ENCODE results near the gene CXCL10.
"Not testable (repeated sequence)": the region's sequence is repeated elsewhere in the genome, so short reads cannot be mapped to it uniquely, and the experiment has no call there.

The CXCL10 gene

DNA sequence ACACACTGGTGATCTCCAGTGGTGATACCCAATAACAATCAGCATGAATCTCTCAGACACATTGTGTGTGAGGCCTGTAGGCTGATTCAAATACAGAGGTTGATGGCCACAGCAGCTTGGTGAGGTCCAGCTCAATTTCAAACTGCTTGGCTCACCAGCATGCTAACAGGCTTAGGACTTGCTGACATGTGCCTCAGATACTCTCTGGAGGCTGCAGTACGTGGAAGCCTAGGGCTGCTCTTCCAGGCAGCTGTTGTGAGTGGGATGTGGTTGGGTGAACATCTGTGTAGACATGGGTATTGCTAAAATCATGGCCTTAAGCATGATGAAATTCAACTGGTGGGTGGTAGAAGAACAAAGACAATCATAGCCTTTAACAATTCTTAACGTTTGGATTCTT is 20.3 kb downstream of the CXCL10 start:
- no peak for DNase-seq (ENCODE audit: low read depth, low spot score)
- TF ChIP-seq, protein P1, sequence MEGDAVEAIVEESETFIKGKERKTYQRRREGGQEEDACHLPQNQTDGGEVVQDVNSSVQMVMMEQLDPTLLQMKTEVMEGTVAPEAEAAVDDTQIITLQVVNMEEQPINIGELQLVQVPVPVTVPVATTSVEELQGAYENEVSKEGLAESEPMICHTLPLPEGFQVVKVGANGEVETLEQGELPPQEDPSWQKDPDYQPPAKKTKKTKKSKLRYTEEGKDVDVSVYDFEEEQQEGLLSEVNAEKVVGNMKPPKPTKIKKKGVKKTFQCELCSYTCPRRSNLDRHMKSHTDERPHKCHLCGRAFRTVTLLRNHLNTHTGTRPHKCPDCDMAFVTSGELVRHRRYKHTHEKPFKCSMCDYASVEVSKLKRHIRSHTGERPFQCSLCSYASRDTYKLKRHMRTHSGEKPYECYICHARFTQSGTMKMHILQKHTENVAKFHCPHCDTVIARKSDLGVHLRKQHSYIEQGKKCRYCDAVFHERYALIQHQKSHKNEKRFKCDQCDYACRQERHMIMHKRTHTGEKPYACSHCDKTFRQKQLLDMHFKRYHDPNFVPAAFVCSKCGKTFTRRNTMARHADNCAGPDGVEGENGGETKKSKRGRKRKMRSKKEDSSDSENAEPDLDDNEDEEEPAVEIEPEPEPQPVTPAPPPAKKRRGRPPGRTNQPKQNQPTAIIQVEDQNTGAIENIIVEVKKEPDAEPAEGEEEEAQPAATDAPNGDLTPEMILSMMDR (IDR thresholded peaks at IDR 0.05; ENCODE audit: low read depth, low read length) = no peak
- no peak overlapping the region for H3K4me3 ChIP-seq (ENCODE audit: low read depth, low read length)
- in situ Hi-C loops (cut with HindIII; ENCODE audit: low sequenced_read_pairs) = no loop called here

DNA sequence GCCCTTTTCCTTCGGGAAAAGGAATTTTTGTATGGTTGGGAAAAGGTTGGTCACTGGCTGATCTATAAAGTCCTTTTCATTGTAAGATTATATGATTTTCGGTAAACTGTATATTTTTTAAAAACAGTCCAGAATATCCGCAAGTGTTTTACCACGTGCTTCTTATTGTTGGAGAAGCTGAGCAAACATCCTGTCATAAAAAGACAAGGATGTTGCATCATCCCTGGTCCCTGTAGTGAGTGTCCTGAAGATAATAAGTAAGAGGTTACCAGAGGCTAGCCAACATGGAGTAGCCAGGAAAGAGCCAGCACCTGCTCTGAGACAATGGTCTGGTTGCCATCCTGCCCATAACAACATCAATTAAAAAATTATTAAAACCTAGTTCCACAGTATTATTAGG is 21.1 kb downstream of the CXCL10 start:
- no peak for DNase-seq (ENCODE audit: low read depth, low spot score)
- TF ChIP-seq, protein P1 (IDR thresholded peaks at IDR 0.05; ENCODE audit: low read depth, low read length) = no peak
- in situ Hi-C loops (cut with HindIII; ENCODE audit: low sequenced_read_pairs) = no loop called here

DNA sequence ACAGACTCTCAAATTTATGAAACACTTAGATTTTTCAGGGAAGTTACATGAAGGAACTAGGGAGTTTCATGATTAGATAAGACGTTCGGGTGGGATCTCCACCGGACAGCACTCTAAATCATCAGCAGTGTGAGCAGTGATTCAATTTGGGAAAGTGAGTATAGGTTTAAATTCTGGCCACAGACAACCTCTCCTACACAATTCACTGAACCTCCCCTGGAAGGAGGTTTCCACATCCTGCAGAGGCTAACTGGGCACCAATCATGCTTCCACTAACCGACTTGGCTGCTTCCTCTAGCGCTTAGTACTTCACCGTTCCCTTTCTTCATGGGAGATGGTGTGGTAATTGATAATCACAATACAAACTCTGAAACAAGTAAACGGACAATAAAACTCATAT is 21.6 kb downstream of the CXCL10 start:
- H3K4me3 ChIP-seq (ENCODE audit: low read depth, low read length) = no peak overlapping the region
- DNase-seq (ENCODE audit: low read depth, low spot score) = no peak
- TF ChIP-seq, protein P1 (IDR thresholded peaks at IDR 0.05; ENCODE audit: low read depth, low read length) = no peak
- in situ Hi-C loops (cut with HindIII; ENCODE audit: low sequenced_read_pairs) = no loop called here

More for the DNA sequence above, 21.1 kb downstream of the CXCL10 start:
- no peak overlapping the region for H3K4me3 ChIP-seq (ENCODE audit: low read depth, low read length)

DNA sequence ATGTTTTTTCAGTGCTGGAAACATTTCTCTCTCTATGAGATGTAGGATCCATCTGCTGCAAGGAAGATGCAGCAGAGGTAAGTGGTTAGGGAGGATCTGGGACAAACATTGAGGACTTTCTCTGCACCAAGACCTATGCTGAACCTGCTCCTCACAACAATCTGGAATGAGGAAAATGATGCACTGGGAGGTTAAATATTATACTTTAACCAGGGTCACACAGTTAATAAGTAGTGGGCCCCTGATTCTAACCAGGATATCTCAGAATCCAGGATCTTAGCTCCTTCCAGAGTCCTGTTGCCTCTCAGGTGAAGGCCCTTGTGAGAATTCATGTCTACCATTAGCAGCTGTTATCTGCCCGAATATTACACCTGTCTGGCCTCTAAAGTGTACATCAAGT is 23.0 kb downstream of the CXCL10 start:
- in situ Hi-C loops (cut with HindIII; ENCODE audit: low sequenced_read_pairs) = no loop called here
- TF ChIP-seq, protein P1 (IDR thresholded peaks at IDR 0.05; ENCODE audit: low read depth, low read length) = no peak
- H3K4me3 ChIP-seq (ENCODE audit: low read depth, low read length) = no peak overlapping the region
- no peak for DNase-seq (ENCODE audit: low read depth, low spot score)

DNA sequence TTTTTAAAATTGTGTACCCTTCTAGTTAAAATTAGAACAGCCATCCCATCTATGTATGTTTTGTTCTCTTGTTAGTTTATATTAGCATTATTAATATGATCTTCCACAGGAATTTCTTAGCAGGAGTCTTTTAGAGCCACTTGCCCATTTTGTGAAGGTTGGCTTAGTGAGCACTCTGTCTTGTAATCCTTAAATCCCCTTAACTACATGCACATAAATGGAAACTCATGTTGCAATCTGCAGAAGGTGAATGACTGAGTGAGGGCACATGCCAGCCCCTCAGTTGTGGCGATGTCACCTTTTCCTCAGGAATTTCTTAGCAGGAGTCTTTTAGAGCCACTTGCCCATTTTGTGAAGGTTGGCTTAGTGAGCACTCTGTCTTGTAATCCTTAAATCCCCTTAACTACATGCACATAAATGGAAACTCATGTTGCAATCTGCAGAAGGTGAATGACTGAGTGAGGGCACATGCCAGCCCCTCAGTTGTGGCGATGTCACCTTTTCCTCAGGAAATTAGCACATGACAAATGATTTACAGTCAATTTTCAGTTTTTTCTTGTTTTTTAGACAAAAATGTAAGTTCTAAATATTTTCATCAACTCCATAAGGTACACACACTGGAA is 24.7 kb downstream of the CXCL10 start:
- DNase-seq (ENCODE audit: low read depth, low spot score); H3K4me3 ChIP-seq (ENCODE audit: low read depth, low read length); in situ Hi-C loops (cut with HindIII; ENCODE audit: low sequenced_read_pairs): not testable (repeated sequence)

DNA sequence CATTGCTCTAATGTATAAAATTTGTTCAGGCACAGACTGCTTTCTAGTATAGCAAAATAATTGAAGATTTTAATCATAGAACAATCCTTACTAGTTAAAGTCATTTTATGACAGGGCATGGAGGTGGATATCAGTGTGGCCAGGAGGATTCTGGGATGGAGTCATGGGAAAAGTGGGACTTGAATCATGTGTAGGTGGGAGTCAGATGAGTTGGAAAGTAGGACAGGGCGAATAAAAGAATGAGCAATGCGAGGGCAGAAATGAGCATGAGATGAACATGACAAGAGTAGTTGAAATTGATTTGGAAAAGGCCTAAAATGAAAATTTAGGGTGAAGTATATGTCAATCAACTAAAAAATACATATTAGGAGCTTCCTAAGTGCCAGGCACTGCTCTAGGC is 25.4 kb downstream of the CXCL10 start:
- in situ Hi-C loops (cut with HindIII; ENCODE audit: low sequenced_read_pairs) = no loop called here
- TF ChIP-seq, protein P1 (IDR thresholded peaks at IDR 0.05; ENCODE audit: low read depth, low read length) = no peak
- no peak overlapping the region for H3K4me3 ChIP-seq (ENCODE audit: low read depth, low read length)
- DNase-seq (ENCODE audit: low read depth, low spot score) = no peak

DNA sequence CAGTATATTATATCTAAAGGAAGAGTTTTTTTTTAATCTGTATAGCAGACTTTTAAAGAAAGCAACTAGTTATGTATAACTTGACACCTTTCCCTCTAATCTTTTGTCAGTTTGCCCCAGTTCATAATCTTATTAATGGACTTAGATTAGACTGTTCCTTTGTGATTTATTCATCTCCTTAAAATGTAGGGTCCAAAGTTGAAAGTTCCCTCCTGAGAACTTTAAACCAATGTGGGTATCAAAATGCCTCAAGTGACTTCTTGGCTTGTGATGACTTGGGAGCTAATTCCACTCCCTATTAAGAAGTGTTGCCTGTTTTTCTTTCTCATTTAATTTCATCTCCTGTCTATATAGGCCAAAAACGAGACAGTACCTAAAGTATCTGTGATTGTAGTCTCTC is 26.2 kb downstream of the CXCL10 start:
- no peak for DNase-seq (ENCODE audit: low read depth, low spot score)
- TF ChIP-seq, protein P1 (IDR thresholded peaks at IDR 0.05; ENCODE audit: low read depth, low read length) = no peak
- in situ Hi-C loops (cut with HindIII; ENCODE audit: low sequenced_read_pairs) = no loop called here
- H3K4me3 ChIP-seq (ENCODE audit: low read depth, low read length) = no peak overlapping the region
